K562 (cell line): ENCODE results near the gene CPLANE2. TPM values are rescaled to one million over a fixed set of nuclear protein-coding genes. Genes with fewer than 3 reads are reported as not detected.

ENCODE experiments used
- CC2D1A ChIP-seq: fragments of 450-650 bp; IDR thresholded peaks from 2 replicates; pipeline ENCODE4 v1.6.1; 2017; ENCODE audit warnings: mild to moderate bottlenecking
- CTBP1 ChIP-seq: fragments of 450-650 bp; IDR thresholded peaks from 2 replicates; pipeline ENCODE4 v1.6.1; 2016; ENCODE audit warnings: borderline replicate concordance
- CXXC5 ChIP-seq: fragments of 250-450 bp; sonication (Bioruptor Pico); IDR thresholded peaks from 2 replicates; pipeline ENCODE4 v1.8.0; 2022; ENCODE audit warnings: inconsistent platforms, mild to moderate bottlenecking, moderate library complexity
- E2F8 ChIP-seq: fragments of 450-650 bp; IDR thresholded peaks from 2 replicates; pipeline ENCODE4 v1.7.1; 2018; ENCODE audit warnings: mild to moderate bottlenecking, low read depth; ENCODE audit not compliant: partially characterized antibody
- ESRRA ChIP-seq: fragments of 450-650 bp; IDR thresholded peaks from 2 replicates; pipeline ENCODE4 v1.6.1; 2014; ENCODE audit warnings: low read depth, mild to moderate bottlenecking, moderate library complexity, borderline replicate concordance
- ETV6 ChIP-seq, 3 experiments: fragments of 150-350 bp in 1 of 3; sonication (generic) in 1 of 3; formaldehyde crosslinking in 1 of 3; IDR thresholded peaks; 2 replicates each; pipeline versions ENCODE4 v1.6.1 to v1.8.0; 2014 to 2022; ENCODE audit warnings: borderline replicate concordance in 2 of 3, low read depth in 2 of 3, antibody characterized with exemption in 1 of 3, low read length in 1 of 3, mild to moderate bottlenecking in 1 of 3, missing genetic modification reagents in 1 of 3
- FOSL1 ChIP-seq: fragments of 200-800 bp; sonication (Bioruptor generic); conservative IDR thresholded peaks from 2 replicates; pipeline ENCODE4 v1.6.1; 2016; ENCODE audit warnings: missing genetic modification characterization, missing compliant biosample characterization
- FOXP1 ChIP-seq: sonication (generic); formaldehyde crosslinking; IDR thresholded peaks from 2 replicates; pipeline ENCODE4 v1.8.0; 2022; ENCODE audit warnings: mild to moderate bottlenecking, missing genetic modification reagents
- HDAC2 ChIP-seq: fragments of 450-650 bp; IDR thresholded peaks from 2 replicates; pipeline ENCODE4 v1.6.1; 2016; ENCODE audit warnings: mild to moderate bottlenecking
- HNRNPK ChIP-seq: fragments of 200-400 bp; formaldehyde crosslinking; IDR thresholded peaks from one replicate; pipeline ENCODE4 v1.6.1; 2018; ENCODE audit warnings: mild to moderate bottlenecking, low read depth, low read length; ENCODE audit not compliant: poor library complexity, severe bottlenecking
- KDM1A ChIP-seq, 2 experiments: fragments of 450-650 bp; IDR thresholded peaks; 2 replicates each; pipeline ENCODE4 v1.6.1; 2016; ENCODE audit warnings: mild to moderate bottlenecking in 2 of 2
- MTA2 ChIP-seq: fragments of 450-650 bp; IDR thresholded peaks from 2 replicates; pipeline ENCODE4 v1.6.1; 2016; ENCODE audit warnings: low read depth
- NCOR1 ChIP-seq: fragments of 450-650 bp; IDR thresholded peaks from 2 replicates; pipeline ENCODE4 v1.6.1; 2016; ENCODE audit warnings: mild to moderate bottlenecking, moderate library complexity
- NUFIP1 ChIP-seq: fragments of 450-650 bp; IDR thresholded peaks from 2 replicates; pipeline ENCODE4 v1.6.1; 2018; ENCODE audit not compliant: partially characterized antibody
- RCOR1 ChIP-seq, 2 experiments: IDR thresholded peaks; 2 replicates each; pipeline ENCODE4 v1.6.1; 2012; ENCODE audit warnings: low read depth in 2 of 2, low read length in 2 of 2, borderline replicate concordance in 1 of 2, improper control_type of control experiment in 1 of 2
- RFX1 ChIP-seq: fragments of 450-650 bp; IDR thresholded peaks from 2 replicates; pipeline ENCODE4 v1.6.1; 2016; ENCODE audit warnings: mild to moderate bottlenecking, moderate library complexity
- RNF2 ChIP-seq: sonication (generic); IDR thresholded peaks from 2 replicates; pipeline ENCODE4 v1.6.1; 2016
- U2AF1 ChIP-seq: fragments of 200-400 bp; formaldehyde crosslinking; optimal IDR thresholded peaks from 2 replicates; pipeline ENCODE3; 2017; ENCODE audit warnings: mild to moderate bottlenecking, low read depth, low read length, moderate library complexity
- XRCC4 ChIP-seq: IDR thresholded peaks from one replicate; pipeline ENCODE4 v1.6.1; 2011; ENCODE audit not compliant: insufficient read depth, insufficient read length; ENCODE audit errors: extremely low read depth
- ZNF644 ChIP-seq: fragments of 200-800 bp; sonication (Bioruptor generic); IDR thresholded peaks from 2 replicates; pipeline ENCODE4 v1.6.1; 2016; ENCODE audit warnings: low read depth, missing genetic modification characterization, missing compliant biosample characterization
- ZNF76 ChIP-seq: fragments of 250-450 bp; sonication (Bioruptor Pico); IDR thresholded peaks from 2 replicates; pipeline ENCODE4 v1.4.0; 2020; ENCODE audit warnings: mild to moderate bottlenecking, moderate library complexity, borderline replicate concordance
- ZNF780A ChIP-seq: fragments of 250-450 bp; sonication (Bioruptor Pico); IDR thresholded peaks from 2 replicates; pipeline ENCODE4 v1.5.0; 2021; ENCODE audit warnings: mild to moderate bottlenecking
- polyA plus RNA-seq, 8 experiments: library from polyadenylated mRNA; depleted of rRNA in 4 of 8; stranded (reverse) in 5 of 8; unstranded in 3 of 8; fragments of >200 nt; fragmentation: Nextera tagmentation in 2 of 8; fragmentation: Illumina TruSeq in 1 of 8; extraction: Ambion mirVana in 2 of 8; extraction: Trizol in 1 of 8; gene quantifications; 2 replicates each; pipeline versions ENCODE4 v1.2.1 to v1.2.3, GENCODE V29; 2011 to 2014; ENCODE audit warnings: inconsistent platforms in 1 of 8, missing spikeins in 1 of 8
- total RNA-seq, 7 experiments: library from RNA; depleted of rRNA in 6 of 7; stranded (reverse); fragments of >200 nt in 6 of 7; fragmentation: Illumina TruSeq in 2 of 7; extraction: Trizol in 2 of 7; gene quantifications; 2 replicates each; pipeline versions ENCODE4 v1.2.1 to v1.2.3, GENCODE V29; 2011 to 2021; ENCODE audit warnings: low replicate concordance in 1 of 7

Gene CPLANE2
- total and polyA plus RNA-seq, 9 of the 15 experiments (the other 6 are each of a cell fraction or from before 2014, with no cell fraction given) = 0.17 to 20.9 (median 8.1) TPM

GRCh38 chr1:16266411-16267118, 29.6 kb upstream of the CPLANE2 start (continued):
- TF ChIP-seq E2F8 = peak; percentile 49
- peak; percentile 99 to 100 for TF ChIP-seq RCOR1 (IDR thresholded peaks at IDR 0.05; ENCODE audit: borderline replicate concordance in 1 of 2, low read depth in 2 of 2, low read length in 2 of 2)
- peak; percentile 100 for TF ChIP-seq KDM1A (IDR thresholded peaks at IDR 0.05)
- peak; percentile 90 for TF ChIP-seq MTA2
- TF ChIP-seq CTBP1 = peak; percentile 89
- TF ChIP-seq NCOR1 = peak; percentile 96
- TF ChIP-seq FOXP1 = 0 out of 2 replicates have a peak, but pooled peaks have one; percentile 68
- TF ChIP-seq ZNF780A = no peak
- TF ChIP-seq ESRRA = peak; percentile 85; the same call in 1 of the 2 replicates
- TF ChIP-seq CC2D1A = peak; percentile 39; the same call in 1 of the 2 replicates
- peak; percentile 31 for TF ChIP-seq NUFIP1
- TF ChIP-seq RFX1 = 0 out of 2 replicates have a peak, but pooled peaks have one; percentile 16
- no peak for TF ChIP-seq ETV6 (IDR thresholded peaks at IDR 0.05; ENCODE audit: borderline replicate concordance in 1 of 2, low read depth in 2 of 2, low read length in 1 of 2)
- TF ChIP-seq ETV6 (CRISPR knock-in tag; IDR thresholded peaks at IDR 0.05; ENCODE audit: borderline replicate concordance) = no peak
- TF ChIP-seq RNF2 = peak; percentile 88
- no peak for TF ChIP-seq U2AF1
- TF ChIP-seq FOSL1 (tag) = peak; percentile 98
- TF ChIP-seq ZNF644 (tag) = peak; percentile 87
- TF ChIP-seq HDAC2 = peak; percentile 100
- 0 out of 2 replicates have a peak, but pooled peaks have one; percentile 67 for TF ChIP-seq ZNF76 (CRISPR knock-in tag)
- TF ChIP-seq HNRNPK = no peak
- no peak for TF ChIP-seq XRCC4
- TF ChIP-seq CXXC5 (CRISPR knock-in tag) = peak; percentile 84
